Activated T-cell treated with anti-CD3 and anti-CD28 coated beads for 48 hours (primary cell): ENCODE data around the gene WBP1.

Experiments
- DNase-seq: peaks from one replicate; pipeline ENCODE4 v3.0.0-alpha.2; 2020; ENCODE audit warnings: low read depth

WBP1 gene

GRCh38 chr2:74502720-74503505, 44.7 kb downstream of the WBP1 start:
- peak; percentile 54 for DNase-seq

GRCh38 chr2:74503506-74504475, 45.6 kb downstream of the WBP1 start:
- no peak for DNase-seq

GRCh38 chr2:74504591-74504990, 46.4 kb downstream of the WBP1 start:
- no peak for DNase-seq

GRCh38 chr2:74505448-74506246, 47.4 kb downstream of the WBP1 start:
- DNase-seq: no peak

- peak; percentile 96 for DNase-seq
Measured at GRCh38 chr2:74507145-74507925, 49.1 kb downstream of the WBP1 start, which contains the start of gene PCGF1. Gene PCGF1, minus strand, starts transcription at chr2:74507695. Its CDS starts 27 bp downstream, at chr2:74507668.

DNA sequence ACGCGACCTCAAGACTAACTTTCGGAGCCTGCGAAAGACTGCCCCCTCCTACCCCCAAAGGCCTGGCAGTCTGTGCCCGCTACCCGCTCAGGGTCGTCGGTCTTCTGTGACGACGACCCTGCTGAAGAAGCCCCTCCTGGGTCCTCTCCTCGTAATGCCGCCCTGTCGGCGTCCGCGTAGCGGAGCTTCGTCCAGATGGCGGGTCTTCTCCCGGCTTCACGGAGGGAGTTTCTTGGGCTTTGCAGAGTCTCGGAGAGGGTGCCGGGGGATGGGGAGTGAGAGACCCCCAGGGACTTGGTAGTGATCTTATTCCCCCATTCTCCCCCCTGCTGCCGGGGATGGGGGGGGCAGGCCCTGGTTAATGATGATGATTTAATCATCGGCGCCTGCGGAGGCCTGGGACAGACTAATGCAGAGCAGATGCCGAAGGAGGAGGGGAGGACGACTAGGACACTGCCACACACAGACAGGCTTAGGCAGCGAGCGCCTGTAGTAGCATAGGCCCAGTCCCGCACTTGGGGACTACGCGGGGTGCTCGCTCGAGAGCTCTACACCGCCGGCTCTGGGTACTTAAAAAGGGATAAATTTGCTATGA, 49.8 kb downstream of the WBP1 start:
- DNase-seq: no peak

DNA sequence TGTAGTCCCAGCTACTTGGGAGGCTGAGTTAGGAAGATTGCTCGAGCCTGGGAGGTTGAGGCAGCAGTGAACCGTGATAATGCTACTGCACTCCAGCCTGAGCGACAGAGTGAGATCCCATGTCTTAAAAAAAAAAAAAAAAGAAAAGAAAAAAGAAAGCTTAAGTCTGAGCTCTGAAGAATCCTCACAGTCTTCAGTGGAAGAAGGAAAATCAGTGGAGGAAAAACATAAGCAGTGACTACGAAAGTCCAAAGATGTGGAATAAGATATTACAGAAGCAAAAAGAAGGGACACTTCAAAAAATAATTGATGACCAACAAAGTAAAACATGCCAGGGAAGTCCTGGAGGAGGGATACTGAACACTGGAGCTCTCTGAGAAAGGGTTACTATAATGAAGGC, 52.0 kb downstream of the WBP1 start:
- DNase-seq: no peak
